ENCODE measurements around the gene CLSTN2.

The CLSTN2 gene

DNA sequence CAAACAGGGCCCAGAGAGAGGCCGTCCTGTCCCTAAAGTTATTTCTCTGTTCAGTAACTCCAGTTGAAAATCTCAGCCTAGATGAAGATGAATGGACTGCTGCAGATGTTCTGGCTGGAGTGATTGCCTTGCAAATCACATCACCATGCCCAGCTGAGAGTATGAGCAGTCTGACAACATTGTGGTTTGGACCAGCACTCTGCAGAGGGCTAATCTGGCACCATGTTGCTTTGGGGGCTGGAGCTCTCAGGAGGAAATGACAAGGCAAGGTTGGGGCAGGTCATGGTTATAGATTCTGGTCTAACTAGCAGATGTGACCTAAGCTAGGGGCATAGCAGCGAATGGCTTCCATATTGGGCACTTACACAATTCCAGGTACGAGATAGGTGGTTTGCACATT lies 314.2 kb downstream of the CLSTN2 start:
- Histone ChIP-seq H3K4me3 (no peak overlapping the region), H3K27ac (no peak overlapping the region)

DNA sequence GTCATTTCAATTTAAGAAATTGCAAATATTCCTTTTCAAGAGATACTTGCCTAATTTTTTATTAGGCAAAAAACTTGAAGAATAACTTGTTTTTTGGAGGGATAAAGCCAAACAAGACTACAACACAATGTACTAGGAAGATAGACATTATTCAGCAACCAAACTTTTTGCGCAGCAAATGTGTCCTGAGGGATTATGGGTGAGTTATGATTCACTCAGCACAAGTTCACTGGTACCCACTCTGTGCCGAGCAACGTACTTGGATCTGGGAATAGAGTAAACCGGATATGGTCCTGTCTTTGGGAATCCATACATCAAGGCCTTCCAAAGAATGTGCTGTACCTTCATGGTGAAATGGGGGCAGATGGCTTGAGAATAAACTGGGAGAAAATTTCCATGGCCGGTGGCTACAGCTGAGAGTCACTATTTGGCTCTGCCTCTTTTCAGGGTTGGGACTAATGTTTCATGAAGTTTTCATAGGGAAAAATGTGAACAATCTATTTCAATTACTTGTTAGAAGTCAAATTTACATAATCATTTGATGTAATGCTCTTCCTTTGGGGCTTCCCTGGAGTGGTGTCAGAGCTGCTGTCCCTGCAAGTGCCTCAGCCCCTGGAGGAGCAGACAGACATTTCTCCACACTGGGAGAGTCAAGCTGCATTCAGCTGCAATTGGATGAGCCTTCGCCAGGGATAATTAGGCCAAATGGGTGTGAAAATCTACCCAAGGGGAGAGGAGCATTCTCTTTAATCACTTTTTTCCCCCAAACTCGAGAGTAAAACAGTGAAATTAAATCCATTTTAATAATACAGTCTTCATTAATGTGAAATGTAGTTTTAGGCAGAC lies 315.2 kb downstream of the CLSTN2 start:
- no peak overlapping the region for H3K27ac ChIP-seq
- H3K4me3 ChIP-seq = no peak overlapping the region

DNA sequence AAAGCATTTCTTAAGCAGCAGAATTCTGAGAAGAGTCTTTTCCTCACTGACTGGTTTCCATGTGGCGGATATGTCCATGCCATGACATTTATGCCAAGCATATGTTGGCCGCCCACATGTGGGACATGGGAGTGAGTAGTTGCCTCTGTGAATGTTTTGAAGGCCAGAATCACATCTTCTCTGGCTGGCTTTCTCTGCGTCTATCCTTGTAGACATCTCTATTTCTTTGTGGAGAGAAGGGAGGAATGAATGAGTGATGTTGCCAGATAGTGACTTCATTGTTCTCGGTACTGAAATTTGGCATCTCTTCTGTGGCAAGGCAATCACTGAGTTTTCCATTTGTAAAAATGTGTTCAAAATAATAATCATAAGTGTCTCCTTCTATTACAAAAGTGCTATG lies 316.0 kb downstream of the CLSTN2 start:
- no peak overlapping the region for H3K27ac ChIP-seq

DNA sequence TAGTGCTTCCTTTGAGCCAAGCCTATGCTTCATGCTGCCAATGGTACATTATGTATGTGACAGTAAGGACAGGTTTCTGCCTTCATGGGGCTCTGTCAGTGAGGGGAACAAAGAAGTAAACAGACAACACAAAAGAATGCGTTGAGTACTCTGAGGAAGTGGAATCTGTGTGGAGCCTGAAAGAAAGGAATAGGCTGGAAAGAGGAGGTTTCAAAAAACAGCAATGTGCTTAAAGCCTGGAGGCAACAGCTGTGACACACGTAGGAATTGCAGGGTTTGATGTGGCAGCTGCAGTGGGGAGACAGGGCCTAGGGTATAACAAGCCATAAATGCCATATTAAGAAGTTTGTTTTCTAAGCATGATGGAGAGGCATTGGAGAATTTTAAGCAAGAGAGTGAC lies 316.7 kb downstream of the CLSTN2 start:
- no peak overlapping the region for H3K27ac ChIP-seq
- H3K4me3 ChIP-seq = no peak overlapping the region

More for the DNA sequence above, 316.0 kb downstream of the CLSTN2 start:
- H3K4me3 ChIP-seq = no peak overlapping the region

DNA sequence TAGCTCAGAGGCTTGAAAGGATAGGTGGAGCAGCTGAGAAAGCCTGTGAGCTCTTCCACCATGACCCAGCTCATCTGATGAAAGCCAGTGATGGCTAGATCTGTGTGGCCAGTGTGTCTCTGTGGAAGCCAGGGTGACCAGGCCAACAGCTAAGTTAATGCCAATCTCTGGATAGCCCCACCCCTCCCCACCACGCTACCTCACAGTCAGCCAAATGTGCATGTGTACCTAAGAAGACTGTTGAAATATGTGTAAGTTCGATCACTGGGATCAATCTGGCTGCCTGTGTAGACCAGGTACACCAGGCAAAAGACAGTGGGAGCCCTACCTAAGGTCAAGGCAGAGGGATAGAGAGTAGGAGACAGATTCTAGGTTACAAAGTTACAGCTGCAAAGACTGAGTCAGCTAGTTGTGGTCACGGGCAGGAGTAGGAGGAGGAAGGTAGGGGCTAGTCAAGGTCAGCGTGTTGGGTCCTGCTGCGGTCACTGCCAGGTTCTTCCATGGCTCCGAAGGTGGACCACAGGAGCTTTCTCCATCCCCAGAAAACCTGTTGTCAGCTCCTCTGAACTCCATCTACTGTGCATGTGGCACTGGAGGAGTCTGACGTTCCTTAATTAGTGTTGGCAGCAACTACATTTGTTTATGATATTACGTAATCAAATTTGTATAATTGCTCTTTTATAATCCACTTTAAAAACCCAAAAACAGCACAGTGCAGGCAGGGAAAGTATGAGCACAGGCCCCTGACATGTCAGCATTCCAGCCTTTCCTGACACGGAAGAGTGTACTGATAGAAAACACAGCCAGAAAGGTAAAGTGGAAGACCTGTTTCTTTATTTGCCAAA lies 318.0 kb downstream of the CLSTN2 start:
- H3K4me3 ChIP-seq = no peak overlapping the region
- H3K27ac ChIP-seq = no peak overlapping the region

GRCh38 chr3:140258222-140258724 lies 323.3 kb downstream of the CLSTN2 start:
- Histone ChIP-seq H3K27ac (no peak overlapping the region), H3K4me3 (no peak overlapping the region)

- H3K27ac ChIP-seq = no peak overlapping the region
- H3K4me3 ChIP-seq = no peak overlapping the region
Observed at GRCh38 chr3:140265302-140265701, 330.3 kb downstream of the CLSTN2 start.

DNA sequence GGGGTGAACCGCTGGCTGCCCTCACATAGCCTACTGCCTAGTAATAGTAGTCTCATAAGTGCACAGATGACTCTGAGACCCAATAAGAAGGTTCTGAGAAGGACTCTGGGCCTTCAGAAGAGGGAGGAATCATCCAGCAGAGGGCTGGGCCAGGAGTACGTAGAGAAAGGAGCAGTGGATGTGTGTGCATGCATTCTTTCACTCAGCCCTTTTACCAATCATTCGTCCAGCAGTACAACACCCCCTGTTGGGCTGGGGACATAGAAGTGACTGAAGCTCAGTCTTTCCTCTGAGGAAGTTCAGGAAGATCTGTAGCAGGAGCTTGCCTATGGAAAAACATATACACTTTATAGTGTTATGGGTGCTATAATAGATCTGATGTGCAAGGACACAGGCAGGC lies 333.1 kb downstream of the CLSTN2 start:
- Histone ChIP-seq H3K27ac (no peak overlapping the region), H3K4me3 (no peak overlapping the region)

DNA sequence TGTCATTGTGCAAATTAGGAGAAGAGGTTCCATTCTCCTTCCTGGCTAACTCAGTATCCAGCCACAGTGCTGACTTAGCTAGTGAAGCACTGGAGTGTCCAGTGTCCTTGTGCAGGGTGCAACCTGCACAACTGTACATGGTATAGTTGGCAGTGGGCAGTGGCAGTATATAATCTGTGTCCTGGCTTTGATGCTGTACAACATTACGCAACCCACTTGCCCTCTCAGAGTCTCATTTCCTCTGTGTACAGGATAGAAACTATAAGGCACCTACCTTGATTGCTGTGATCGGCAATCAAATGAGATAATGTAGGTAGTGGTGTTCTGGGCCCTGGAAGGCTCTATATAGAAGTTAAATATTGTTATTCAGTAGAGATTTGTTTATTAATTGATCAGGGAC lies 333.6 kb downstream of the CLSTN2 start:
- Histone ChIP-seq H3K4me3 (no peak overlapping the region), H3K27ac (no peak overlapping the region)

DNA sequence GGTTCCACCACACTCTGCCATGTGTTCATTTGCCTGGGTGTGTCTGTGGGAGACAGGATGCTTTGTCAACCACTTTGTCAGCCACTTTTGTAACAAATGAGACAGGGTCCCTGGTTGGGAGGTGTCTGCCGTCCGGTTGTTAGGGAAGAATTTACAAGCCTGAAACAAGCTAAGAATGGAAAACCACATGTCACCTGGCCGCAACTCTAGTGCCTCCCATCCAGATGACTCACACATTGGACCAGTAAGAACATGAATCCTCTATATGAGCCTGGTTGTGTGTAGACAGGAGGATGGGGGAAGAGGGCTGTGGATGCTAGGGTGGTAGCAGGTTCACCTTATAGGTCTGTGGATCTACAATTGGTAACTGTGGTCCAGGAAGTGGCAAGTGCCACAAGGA lies 335.3 kb downstream of the CLSTN2 start:
- no peak overlapping the region for H3K4me3 ChIP-seq
- H3K27ac ChIP-seq = no peak overlapping the region

DNA sequence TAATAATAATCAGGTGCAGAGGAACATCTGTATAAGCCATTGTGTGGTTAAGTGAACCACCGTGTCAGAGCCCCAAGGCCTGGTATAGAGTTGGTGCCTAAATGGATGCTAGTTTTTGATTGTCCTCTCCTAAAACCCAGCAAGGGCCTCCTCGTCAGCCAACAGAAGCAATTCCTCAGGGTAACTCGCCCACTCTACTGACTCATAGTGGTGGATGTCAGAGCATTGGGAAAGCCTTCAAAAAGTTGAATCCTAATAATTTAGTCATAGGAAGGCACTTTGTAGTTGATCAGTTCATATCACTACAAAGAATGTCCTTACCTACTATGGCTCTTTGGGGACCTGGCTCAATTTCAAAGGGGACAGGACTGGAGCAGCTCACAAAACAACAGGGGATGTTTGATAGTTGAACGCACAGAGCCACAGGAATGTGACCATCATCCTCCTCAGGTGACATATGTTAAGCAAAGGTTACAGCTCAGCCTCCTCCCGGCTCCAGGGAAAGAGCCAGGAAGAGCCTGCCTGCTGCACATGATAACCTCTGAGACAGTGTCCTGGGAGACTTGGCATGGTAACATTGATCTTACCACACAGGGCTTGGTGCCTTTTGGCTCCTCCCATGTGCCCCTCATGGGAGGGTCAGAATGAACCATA lies 338.7 kb downstream of the CLSTN2 start:
- H3K27ac ChIP-seq = no peak overlapping the region
- H3K4me3 ChIP-seq = no peak overlapping the region

- Histone ChIP-seq H3K27ac (no peak overlapping the region), H3K4me3 (no peak overlapping the region)
Observed at GRCh38 chr3:140274429-140274828, 339.4 kb downstream of the CLSTN2 start.

DNA sequence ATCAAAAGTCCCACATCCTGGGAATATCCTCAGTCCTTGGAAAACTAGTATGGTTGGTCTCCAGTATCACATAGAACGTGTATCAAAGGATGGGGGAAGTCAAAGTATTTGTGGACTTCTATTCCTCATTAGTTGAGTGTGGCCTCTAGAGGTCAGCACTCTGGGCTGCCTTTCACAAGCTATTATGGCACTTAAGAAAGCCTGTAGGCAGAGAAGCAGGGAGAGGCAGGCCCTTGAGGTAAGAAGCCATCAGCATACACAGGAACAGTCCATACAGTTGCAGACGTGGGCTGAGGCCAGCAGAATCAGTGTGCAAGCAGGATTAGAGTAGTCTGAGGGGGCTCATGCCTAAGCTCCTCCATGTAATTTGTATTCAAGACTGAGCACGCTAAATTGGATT lies 341.7 kb downstream of the CLSTN2 start:
- Histone ChIP-seq H3K4me3 (no peak overlapping the region), H3K27ac (no peak overlapping the region)

DNA sequence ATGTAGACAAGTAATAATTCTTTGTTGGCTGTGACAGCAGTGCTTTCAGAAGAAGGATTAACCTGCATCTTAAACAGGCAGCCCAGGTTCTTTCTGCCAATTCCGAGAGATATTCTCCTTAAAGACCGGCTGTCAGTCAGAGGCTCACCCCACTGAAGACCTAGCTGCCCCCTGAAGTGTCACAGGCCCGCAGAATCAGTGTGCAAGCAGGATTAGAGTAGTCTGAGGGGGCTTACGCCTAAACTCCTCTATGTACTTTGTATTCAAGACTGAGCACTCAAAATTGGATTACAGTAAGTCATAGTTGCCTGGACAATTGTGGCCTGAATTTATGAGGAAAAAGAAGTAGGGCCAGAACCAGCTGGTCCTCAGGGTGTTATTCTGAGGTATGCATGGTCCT lies 342.9 kb downstream of the CLSTN2 start:
- Histone ChIP-seq H3K27ac (no peak overlapping the region), H3K4me3 (no peak overlapping the region)

DNA sequence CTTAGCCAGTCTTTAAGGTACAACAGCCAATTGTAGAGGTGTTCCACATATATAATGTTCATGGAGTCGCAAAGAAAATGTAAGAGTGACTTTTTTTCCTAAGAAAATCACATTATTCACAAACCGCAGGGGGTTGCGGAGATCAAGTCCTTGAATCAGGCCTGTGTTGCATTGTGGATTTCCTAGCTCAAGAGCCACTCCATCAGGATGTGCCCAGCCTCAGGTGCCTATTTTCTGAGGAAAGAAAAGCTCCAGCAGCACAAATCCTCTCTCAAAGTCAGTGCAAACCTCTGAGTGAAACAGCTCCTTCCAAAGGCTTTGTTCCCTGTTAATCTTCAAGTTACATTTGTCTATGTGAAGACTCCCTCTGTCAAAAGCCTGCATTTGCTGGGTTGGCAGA lies 349.4 kb downstream of the CLSTN2 start:
- Histone ChIP-seq H3K4me3 (no peak overlapping the region), H3K27ac (no peak overlapping the region)

DNA sequence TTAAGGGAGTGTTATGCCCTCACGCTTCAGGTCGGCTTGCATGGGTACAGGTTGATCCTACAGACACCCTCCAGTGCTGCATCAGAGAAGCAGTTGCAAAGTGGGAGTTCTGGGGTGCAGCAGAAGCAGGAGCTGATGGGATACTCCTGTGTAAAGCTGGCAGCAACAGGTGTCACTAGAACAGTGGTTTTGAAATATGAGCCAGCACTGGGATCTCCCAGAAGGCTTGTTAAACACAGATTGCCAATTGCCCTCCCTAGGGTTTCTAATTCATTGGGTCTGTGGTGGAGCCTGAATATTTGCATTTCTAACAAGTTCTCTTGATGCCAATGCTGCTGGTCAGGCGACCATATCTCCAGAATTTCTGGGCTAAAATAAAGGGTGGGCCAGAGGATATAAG lies 350.4 kb downstream of the CLSTN2 start:
- no peak overlapping the region for H3K27ac ChIP-seq
- no peak overlapping the region for H3K4me3 ChIP-seq

DNA sequence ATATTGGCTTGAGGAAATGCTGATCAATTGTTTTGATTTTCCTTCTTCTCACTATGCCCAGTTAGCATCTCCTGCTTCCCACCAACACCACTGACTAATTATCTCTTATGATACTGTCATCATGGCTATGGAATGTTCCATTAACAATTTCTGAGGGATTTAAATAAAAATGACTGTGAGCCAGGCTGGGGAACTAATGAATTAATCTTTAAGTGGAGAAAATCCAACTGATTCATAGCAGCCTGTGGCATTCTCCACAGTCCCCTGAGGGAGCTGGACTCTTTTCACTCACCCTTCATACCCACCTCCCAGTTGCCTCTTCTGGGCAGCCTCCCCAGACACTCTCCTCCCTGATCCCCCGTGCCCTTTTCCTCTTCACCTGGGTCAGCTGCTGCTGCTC lies 353.6 kb downstream of the CLSTN2 start:
- H3K27ac ChIP-seq = no peak overlapping the region

GRCh38 chr3:140290105-140290504 lies 355.1 kb downstream of the CLSTN2 start:
- H3K4me3 ChIP-seq = no peak overlapping the region
- H3K27ac ChIP-seq = no peak overlapping the region

More for the DNA sequence above, 353.6 kb downstream of the CLSTN2 start:
- no peak overlapping the region for H3K4me3 ChIP-seq

GRCh38 chr3:140292170-140292569 lies 357.2 kb downstream of the CLSTN2 start:
- H3K4me3 ChIP-seq = no peak overlapping the region

GRCh38 chr3:140292684-140293083 lies 357.7 kb downstream of the CLSTN2 start:
- no peak overlapping the region for H3K4me3 ChIP-seq
- no peak overlapping the region for H3K27ac ChIP-seq

More at GRCh38 chr3:140292170-140292569, 357.2 kb downstream of the CLSTN2 start:
- no peak overlapping the region for H3K27ac ChIP-seq

Data from skin epidermis (tissue), 12 donors.